Measurements from ENCODE around the gene KNTC1.
"Not testable (repeated sequence)": the region's sequence is repeated elsewhere in the genome, so short reads cannot be mapped to it uniquely, and the experiment has no call there.

KNTC1 gene

GRCh38 chr12:122651520-122652224 is 124.6 kb downstream of the KNTC1 start:
- no peak for TF ChIP-seq CTCF (IDR thresholded peaks at IDR 0.05; ENCODE audit: unreplicated experiment in 3 of 3)
- H3K36me3 Mint-ChIP-seq (ENCODE audit: low read depth) = no peaks in the 10 kb centered on the region
- no peak overlapping the region for H3K27ac Mint-ChIP-seq
- no peak overlapping the region for H3K4me3 Mint-ChIP-seq
- no peaks in the 10 kb centered on the region for H3K4me1 Mint-ChIP-seq
- no peaks in the 10 kb centered on the region for H3K27me3 Mint-ChIP-seq (ENCODE audit: low read depth)
- H3K9me3 Mint-ChIP-seq = no peaks in the 10 kb centered on the region

- H3K4me1 Mint-ChIP-seq; H3K36me3 Mint-ChIP-seq (ENCODE audit: low read depth); H3K4me3 Mint-ChIP-seq; H3K27ac Mint-ChIP-seq; H3K27me3 Mint-ChIP-seq (ENCODE audit: low read depth); H3K9me3 Mint-ChIP-seq: not testable (repeated sequence)
These were observed 126.2 kb downstream of the KNTC1 start for GRCh38 chr12:122653291-122653690.

- TF ChIP-seq CTCF (IDR thresholded peaks at IDR 0.05; ENCODE audit: unreplicated experiment in 3 of 3) = no peak
- Mint-ChIP-seq H3K27me3 (ENCODE audit: low read depth) (no peaks in the 10 kb centered on the region), H3K4me1 (no peaks in the 10 kb centered on the region), H3K9me3 (no peaks in the 10 kb centered on the region), H3K27ac (no peak overlapping the region), H3K36me3 (ENCODE audit: low read depth) (no peaks in the 10 kb centered on the region), H3K4me3 (no peak overlapping the region)
These were observed 129.2 kb downstream of the KNTC1 start for GRCh38 chr12:122656298-122656697.

GRCh38 chr12:122659579-122659978 is 132.5 kb downstream of the KNTC1 start:
- no peaks in the 10 kb centered on the region for H3K36me3 Mint-ChIP-seq (ENCODE audit: low read depth)
- H3K27ac Mint-ChIP-seq = no peak overlapping the region
- no peaks in the 10 kb centered on the region for H3K27me3 Mint-ChIP-seq (ENCODE audit: low read depth)
- TF ChIP-seq CTCF (IDR thresholded peaks at IDR 0.05; ENCODE audit: unreplicated experiment in 3 of 3) = no peak
- no peaks in the 10 kb centered on the region for H3K4me1 Mint-ChIP-seq
- H3K9me3 Mint-ChIP-seq = no peaks in the 10 kb centered on the region
- no peak overlapping the region for H3K4me3 Mint-ChIP-seq

GRCh38 chr12:122661246-122661645 is 134.2 kb downstream of the KNTC1 start:
- no peak for TF ChIP-seq CTCF (IDR thresholded peaks at IDR 0.05; ENCODE audit: unreplicated experiment in 3 of 3)
- no peaks in the 10 kb centered on the region for H3K9me3 Mint-ChIP-seq
- H3K27me3 Mint-ChIP-seq (ENCODE audit: low read depth) = no peaks in the 10 kb centered on the region
- no peak overlapping the region for H3K4me3 Mint-ChIP-seq
- H3K36me3 Mint-ChIP-seq (ENCODE audit: low read depth) = no peaks in the 10 kb centered on the region
- no peaks in the 10 kb centered on the region for H3K4me1 Mint-ChIP-seq
- H3K27ac Mint-ChIP-seq = no peak overlapping the region

GRCh38 chr12:122661938-122662337 is 134.9 kb downstream of the KNTC1 start:
- no peaks in the 10 kb centered on the region for H3K9me3 Mint-ChIP-seq
- no peak overlapping the region for H3K27ac Mint-ChIP-seq
- H3K27me3 Mint-ChIP-seq (ENCODE audit: low read depth) = no peaks in the 10 kb centered on the region
- H3K4me1 Mint-ChIP-seq = no peaks in the 10 kb centered on the region
- TF ChIP-seq CTCF (IDR thresholded peaks at IDR 0.05; ENCODE audit: unreplicated experiment in 3 of 3) = no peak
- no peak overlapping the region for H3K4me3 Mint-ChIP-seq
- H3K36me3 Mint-ChIP-seq (ENCODE audit: low read depth) = no peaks in the 10 kb centered on the region

Measured in nephron (organoid).